Measurements from ENCODE around the gene TTLL3. TPM values are rescaled to one million over a fixed set of nuclear protein-coding genes. Genes with fewer than 3 reads are reported as not detected.

Gene TTLL3
- total and polyA plus RNA-seq, 2 donors (not counting 3 experiments of a cell fraction or from before 2014, with no cell fraction given) = 43.5 to 65.2 TPM

DNA sequence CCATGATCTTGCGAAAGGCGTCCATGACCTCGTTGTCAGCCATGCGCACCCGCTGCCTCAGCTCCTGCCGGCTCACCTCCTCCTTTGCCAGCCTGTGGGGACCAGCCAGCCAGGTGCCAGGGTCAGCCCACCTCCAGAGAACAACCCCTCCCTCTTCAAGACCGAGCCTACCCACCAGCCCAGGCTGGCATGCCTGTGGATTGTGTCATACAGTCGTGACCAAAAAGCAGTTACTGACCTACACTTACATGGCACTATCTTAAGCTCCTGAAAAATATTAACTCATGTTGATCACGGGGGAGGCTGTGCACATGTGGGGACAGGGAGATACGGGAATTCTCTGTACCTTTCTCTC is 29.6 kb upstream of the TTLL3 start:
- Histone ChIP-seq H3K27me3 (ENCODE audit: control insufficient read depth in 2 of 2, insufficient read depth in 2 of 2, low read length in 2 of 2) (no peaks in the 10 kb centered on the region), H3K4me2 (ENCODE audit: insufficient read depth, low read length) (no peak overlapping the region), H3K36me3 (ENCODE audit: control insufficient read depth in 2 of 2, extremely low read depth in 1 of 2, insufficient read depth in 2 of 2, low read length in 2 of 2) (peaks cover 0 to 5% of the 10 kb centered on the region in 2 experiments), H3K4me3 (replicated peaks in 1 of 3; ENCODE audit: insufficient read depth in 1 of 3, low read depth in 1 of 3, low read length in 3 of 3) (no peak overlapping the region), H3K9me3 (replicated peaks; ENCODE audit: control insufficient read depth, insufficient read depth, low read length) (no peaks in the 10 kb centered on the region), H3K4me1 (ENCODE audit: control insufficient read depth, extremely low read depth, insufficient read depth, low read length) (no peaks in the 10 kb centered on the region), H3K9me1 (replicated peaks; ENCODE audit: control insufficient read depth, extremely low read depth, insufficient read depth, low read length) (no peaks in the 10 kb centered on the region), H3K9ac (replicated peaks; ENCODE audit: extremely low read depth, insufficient read depth, low read length) (no peak overlapping the region), H2AFZ (ENCODE audit: low read depth, low read length) (no peak overlapping the region), H3K27ac (ENCODE audit: insufficient read depth, low read depth, low read length) (no peak overlapping the region), H3K79me2 (ENCODE audit: control insufficient read depth, insufficient read depth, low read length) (no peaks in the 10 kb centered on the region), H4K20me1 (replicated peaks; ENCODE audit: control insufficient read depth, extremely low read depth, insufficient read depth, low read length) (no peaks in the 10 kb centered on the region)
- FAIRE-seq = no peak
- CTCF ChIA-PET = interaction anchor here (0.6 to 1.1 kb wide), 2 partner anchors 11 to 28 kb away, joined by 3 read pairs; partner anchors contain the start of gene CAMK1
- POLR2A ChIA-PET = no interaction called here
- TF ChIP-seq POLR2A (IDR thresholded peaks at IDR 0.05; ENCODE audit: low read depth, low read length) (no peak), GATA2 (IDR thresholded peaks at IDR 0.05; ENCODE audit: insufficient read depth, insufficient read length, low read depth, low read length) (no peak), POLR2AphosphoS5 (IDR thresholded peaks at IDR 0.05; ENCODE audit: insufficient read depth, low read depth, low read length) (no peak), JUN (IDR thresholded peaks at IDR 0.05; ENCODE audit: borderline replicate concordance, insufficient read depth, insufficient read length, low read depth) (no peak), EZH2 (IDR thresholded peaks at IDR 0.05; ENCODE audit: borderline replicate concordance, low read depth, low read length, severe bottlenecking) (no peak), MYC (IDR thresholded peaks at IDR 0.05; ENCODE audit: low read depth, low read length) (no peak), CTCF (IDR thresholded peaks at IDR 0.05; ENCODE audit: extremely low read depth in 1 of 2, insufficient read depth in 1 of 2, low read depth in 1 of 2, low read length in 2 of 2) (no peak), FOS (IDR thresholded peaks at IDR 0.05; ENCODE audit: borderline replicate concordance, insufficient read depth, low read length) (no peak)
- TF ChIP-seq, protein P1, sequence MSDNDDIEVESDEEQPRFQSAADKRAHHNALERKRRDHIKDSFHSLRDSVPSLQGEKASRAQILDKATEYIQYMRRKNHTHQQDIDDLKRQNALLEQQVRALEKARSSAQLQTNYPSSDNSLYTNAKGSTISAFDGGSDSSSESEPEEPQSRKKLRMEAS (IDR thresholded peaks at IDR 0.05; ENCODE audit: insufficient read depth, insufficient read length) = no peak
- DNase-seq (ENCODE audit: low read depth, low spot score) = no peak
- intact Hi-C loops (cut with micrococcal nuclease) = no loop called here
- BruUV-seq (replicated peaks) = no TSS peak
- dilution Hi-C loops (cut with MboI; ENCODE audit: extremely low pct_ligation_motif_present, low sequenced_read_pairs) = no loop called here

All from endothelial cell of umbilical vein (primary cell).